Karpas-422 (cell line): ENCODE data around the gene SLC16A5. TPM values are rescaled to one million over a fixed set of nuclear protein-coding genes. Genes with fewer than 3 reads are reported as not detected.

Source experiments
- DNase-seq: peaks from one replicate; pipeline ENCODE4 v3.0.0-alpha.2; 2015
- H2AFZ ChIP-seq: fragments of 200-600 bp; sonication (generic); 2 replicates; pipeline ENCODE4 v1.6.1; 2014; ENCODE audit warnings: antibody characterized with exemption, low read length, mixed read lengths
- H3K27ac ChIP-seq: fragments of 200-600 bp; sonication (generic); 2 replicates; pipeline ENCODE4 v1.5.1; 2014; ENCODE audit warnings: mild to moderate bottlenecking, low read length, moderate library complexity
- H3K27me3 ChIP-seq: fragments of 200-600 bp; sonication (generic); 2 replicates; pipeline ENCODE4 v1.6.1; 2014; ENCODE audit warnings: low read length, mixed read lengths
- H3K36me3 ChIP-seq: fragments of 200-600 bp; sonication (generic); 2 replicates; pipeline ENCODE4 v1.6.1; 2014; ENCODE audit warnings: low read length, mixed read lengths; ENCODE audit not compliant: insufficient read depth
- H3K4me1 ChIP-seq: fragments of 200-600 bp; sonication (generic); 2 replicates; pipeline ENCODE4 v1.6.1; 2014; ENCODE audit warnings: mild to moderate bottlenecking, low read length, mixed read lengths
- H3K4me2 ChIP-seq: fragments of 200-600 bp; sonication (generic); 2 replicates; pipeline ENCODE4 v1.6.1; 2014; ENCODE audit warnings: low read length, low read depth, mild to moderate bottlenecking; ENCODE audit not compliant: poor library complexity, severe bottlenecking
- H3K4me3 ChIP-seq: fragments of 200-600 bp; sonication (generic); 2 replicates; pipeline ENCODE4 v1.5.1; 2014; ENCODE audit warnings: mild to moderate bottlenecking, antibody characterized with exemption, low read length, mixed read lengths
- H3K79me2 ChIP-seq: fragments of 200-600 bp; sonication (generic); 2 replicates; pipeline ENCODE4 v1.6.1; 2014; ENCODE audit warnings: mild to moderate bottlenecking, low read length, mixed read lengths
- H3K9ac ChIP-seq: fragments of 200-600 bp; sonication (generic); 2 replicates; pipeline ENCODE4 v1.6.0; 2014; ENCODE audit warnings: low read length
- H3K9me2 ChIP-seq: fragments of 200-600 bp; sonication (generic), shearing (Covaris generic); replicated peaks from 2 replicates; pipeline ENCODE4 v1.6.0; 2014; ENCODE audit warnings: mild to moderate bottlenecking, low read length, moderate library complexity; ENCODE audit not compliant: insufficient read depth
- H3K9me3 ChIP-seq: fragments of 300-700, 200-600 bp; sonication (generic); 2 replicates; pipeline ENCODE4 v1.6.1; 2014; ENCODE audit warnings: low read length, mixed read lengths
- H4K20me1 ChIP-seq: fragments of 200-600 bp; sonication (generic); 2 replicates; pipeline ENCODE4 v1.6.1; 2014; ENCODE audit warnings: mild to moderate bottlenecking, antibody characterized with exemption, low read length, low read depth; ENCODE audit not compliant: insufficient read depth
- total RNA-seq: library from RNA; depleted of rRNA; stranded (reverse); fragments of >200 nt; shearing (Covaris generic); gene quantifications from 2 replicates; pipeline ENCODE4 v1.2.3, GENCODE V29; 2014; ENCODE audit warnings: low replicate concordance

The SLC16A5 gene
- total RNA-seq, 1 experiment from 2014 or later, result not detected

DNA sequence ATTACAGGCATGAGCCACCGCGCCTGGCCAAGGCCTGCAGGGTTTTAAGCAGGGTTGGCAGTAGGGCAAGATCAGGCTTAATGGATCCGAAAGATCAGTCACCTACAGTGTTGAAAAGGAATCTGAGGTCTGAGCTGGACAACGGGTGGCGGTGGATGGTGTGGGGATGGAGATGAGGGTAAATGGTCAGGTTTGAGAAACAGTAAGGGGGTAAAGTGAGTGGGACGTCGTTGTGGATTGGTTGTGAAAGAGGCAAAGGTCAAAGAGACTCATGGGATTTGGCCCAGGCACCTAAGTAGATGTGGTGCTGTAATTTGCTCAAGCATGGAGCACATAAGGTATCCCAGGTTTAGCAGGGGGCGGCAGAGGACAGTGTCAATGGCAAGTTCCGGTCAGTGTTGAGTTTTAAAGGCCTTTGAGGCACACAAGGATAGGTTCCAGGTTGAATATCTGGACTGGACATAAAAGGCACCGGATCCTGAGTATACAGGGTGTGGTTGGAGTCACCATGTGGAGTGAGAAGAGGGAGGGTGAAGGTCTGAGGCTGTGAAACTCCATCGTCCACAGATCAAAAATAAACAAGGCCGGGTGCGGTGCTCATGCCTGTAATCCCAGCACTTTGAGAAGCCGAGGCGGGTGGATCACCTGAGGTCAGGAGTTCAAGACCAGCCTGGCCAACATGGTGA is 1.1 kb upstream of the SLC16A5 start:
- Histone ChIP-seq H3K4me1 (no peaks in the 10 kb centered on the region), H3K4me3 (no peak overlapping the region), H3K27ac (no peak overlapping the region), H2AFZ (no peak overlapping the region), H3K27me3 (no peaks in the 10 kb centered on the region), H3K9ac (no peak overlapping the region), H3K36me3 (no peaks in the 10 kb centered on the region), H3K79me2 (no peaks in the 10 kb centered on the region), H4K20me1 (no peaks in the 10 kb centered on the region), H3K9me2 (no peaks in the 10 kb centered on the region), H3K4me2 (no peak overlapping the region), H3K9me3 (no peaks in the 10 kb centered on the region)
- no peak for DNase-seq

DNA sequence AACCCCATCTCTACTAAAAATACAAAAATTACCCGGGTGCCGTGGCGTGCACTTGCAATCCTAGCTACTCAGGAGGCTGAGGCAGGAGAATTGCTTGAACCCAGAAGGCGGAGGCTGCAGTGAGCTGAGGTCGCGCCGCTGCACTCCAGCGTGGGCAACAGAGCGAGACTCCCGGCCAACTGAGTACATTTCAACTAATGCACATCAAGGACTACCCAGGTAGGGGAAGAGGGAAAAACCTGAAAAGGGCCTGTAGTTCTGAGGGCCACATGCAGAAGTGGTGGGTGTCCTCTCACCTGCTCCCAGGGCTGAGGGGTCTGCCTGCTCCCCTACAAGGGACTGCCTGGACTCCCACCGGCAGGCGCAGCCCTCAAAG is 584 bp upstream of the SLC16A5 start:
- H3K9me2 ChIP-seq, result no peaks in the 10 kb centered on the region
- H3K27me3 ChIP-seq, result no peaks in the 10 kb centered on the region
- DNase-seq, result no peak
- H3K9ac ChIP-seq, result no peak overlapping the region
- no peak overlapping the region for H3K4me2 ChIP-seq
- H2AFZ ChIP-seq, result no peak overlapping the region
- no peak overlapping the region for H3K27ac ChIP-seq
- no peaks in the 10 kb centered on the region for H3K9me3 ChIP-seq
- no peaks in the 10 kb centered on the region for H3K36me3 ChIP-seq
- H3K79me2 ChIP-seq, result no peaks in the 10 kb centered on the region
- H3K4me3 ChIP-seq, result no peak overlapping the region
- no peaks in the 10 kb centered on the region for H4K20me1 ChIP-seq
- no peaks in the 10 kb centered on the region for H3K4me1 ChIP-seq

DNA sequence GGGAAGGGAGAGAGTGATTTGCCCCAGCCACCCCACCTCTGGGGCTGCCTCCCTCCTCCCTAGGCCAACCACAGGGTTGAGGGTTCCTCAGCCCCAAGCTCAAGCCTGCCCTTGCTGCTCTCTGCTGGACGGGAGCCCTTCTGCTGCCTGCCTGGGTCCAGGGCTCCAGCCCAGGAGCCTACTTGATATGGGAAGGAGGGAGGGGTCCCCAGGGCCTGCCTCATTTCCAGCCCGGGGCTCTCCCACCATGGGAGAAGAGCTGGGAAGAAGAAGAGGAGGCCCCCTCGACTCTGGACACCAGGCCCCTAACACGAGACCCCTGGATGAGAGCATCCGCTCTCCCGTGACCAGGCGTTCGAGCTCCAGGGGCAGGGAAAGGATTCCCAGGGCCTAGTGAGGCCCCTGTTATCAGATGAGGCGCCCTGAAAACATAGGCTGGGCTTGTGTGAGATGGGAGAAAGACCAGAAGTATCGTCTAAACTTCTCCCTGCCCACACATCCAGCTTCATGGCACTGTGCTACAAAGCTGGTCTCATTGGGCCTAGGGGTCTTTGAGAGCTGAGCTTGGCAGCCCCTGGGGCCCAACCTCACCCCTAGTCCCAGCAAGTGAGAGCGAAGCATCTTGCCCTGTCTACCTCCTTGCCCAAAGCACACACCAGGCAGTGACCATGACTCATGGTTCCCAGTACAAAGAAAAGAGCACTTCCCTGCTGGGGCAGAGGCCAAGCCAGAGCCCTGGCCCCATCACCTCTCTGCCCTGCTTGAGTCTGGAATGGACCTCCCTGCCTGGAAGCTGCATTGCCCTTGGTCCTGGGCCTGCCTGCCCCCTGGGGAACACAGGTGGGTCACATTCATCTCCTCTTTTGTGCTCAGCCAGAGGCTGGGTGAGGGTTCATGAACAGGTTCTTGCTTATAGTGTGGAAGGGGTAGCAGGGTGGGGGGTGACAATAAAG is 987 bp downstream of the SLC16A5 start:
- no peaks in the 10 kb centered on the region for H4K20me1 ChIP-seq
- H3K9me3 ChIP-seq, result no peaks in the 10 kb centered on the region
- no peaks in the 10 kb centered on the region for H3K9me2 ChIP-seq
- H3K4me1 ChIP-seq, result no peaks in the 10 kb centered on the region
- no peaks in the 10 kb centered on the region for H3K79me2 ChIP-seq
- no peak overlapping the region for H3K4me2 ChIP-seq
- H3K36me3 ChIP-seq, result no peaks in the 10 kb centered on the region
- DNase-seq, result peak; percentile 34
- no peak overlapping the region for H3K27ac ChIP-seq
- H3K9ac ChIP-seq, result no peak overlapping the region
- H3K27me3 ChIP-seq, result no peaks in the 10 kb centered on the region
- no peak overlapping the region for H3K4me3 ChIP-seq
- H2AFZ ChIP-seq, result no peak overlapping the region

DNA sequence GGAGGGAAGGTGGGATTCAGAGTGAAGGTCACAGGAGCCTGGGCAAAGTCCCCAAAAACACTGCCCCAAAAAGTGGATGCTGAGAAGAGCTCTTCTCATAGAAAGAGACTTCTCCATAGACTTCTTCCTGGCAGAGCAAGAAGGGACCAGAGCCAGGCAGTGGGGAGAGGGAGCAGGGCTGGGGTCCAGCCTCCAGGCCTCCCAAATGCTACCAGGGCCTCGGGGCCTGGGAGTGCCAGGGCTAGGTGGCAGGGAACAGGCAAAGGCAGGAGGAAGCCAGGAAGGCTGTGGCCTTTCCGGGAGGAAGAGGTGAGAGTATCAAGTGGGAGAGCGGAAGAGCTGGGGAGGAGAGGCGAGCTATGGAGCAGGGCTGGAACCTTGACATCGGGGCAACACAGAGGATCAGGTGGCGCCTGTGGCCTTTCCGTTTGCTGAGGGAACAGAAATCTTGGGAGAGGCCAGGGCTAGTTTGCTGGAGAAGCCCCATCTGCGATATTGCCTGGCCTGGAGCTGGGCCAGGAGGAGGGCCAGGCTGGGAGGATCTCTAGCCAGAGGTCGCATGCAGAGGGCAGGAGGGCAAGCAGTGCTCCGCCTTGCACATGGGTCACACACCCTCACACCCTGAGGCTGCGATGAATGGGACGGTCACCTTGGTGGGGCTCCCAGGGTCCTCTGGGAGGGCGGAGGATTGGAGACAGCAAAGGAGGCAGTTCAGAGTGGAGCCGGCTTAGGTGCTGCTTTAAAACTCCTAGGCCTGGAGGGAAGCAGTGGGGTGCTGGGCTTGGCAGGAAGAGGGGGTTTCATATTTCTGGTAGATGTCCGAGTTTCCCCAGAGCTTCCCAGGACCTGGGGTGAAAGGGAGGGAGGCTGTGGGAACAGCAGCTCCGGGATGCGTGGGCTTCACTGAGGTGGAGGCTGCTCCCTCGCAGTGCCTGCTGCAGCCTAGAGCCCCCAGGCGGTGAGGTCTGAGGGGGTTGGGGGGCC is 3.4 kb downstream of the SLC16A5 start:
- Histone ChIP-seq H3K4me2 (no peak overlapping the region), H2AFZ (no peak overlapping the region), H3K27ac (no peak overlapping the region), H3K9me2 (no peaks in the 10 kb centered on the region), H3K27me3 (no peaks in the 10 kb centered on the region), H3K4me3 (no peak overlapping the region), H3K9me3 (no peaks in the 10 kb centered on the region), H3K4me1 (no peaks in the 10 kb centered on the region), H3K79me2 (no peaks in the 10 kb centered on the region), H3K9ac (no peak overlapping the region), H3K36me3 (no peaks in the 10 kb centered on the region), H4K20me1 (no peaks in the 10 kb centered on the region)
- no peak for DNase-seq

DNA sequence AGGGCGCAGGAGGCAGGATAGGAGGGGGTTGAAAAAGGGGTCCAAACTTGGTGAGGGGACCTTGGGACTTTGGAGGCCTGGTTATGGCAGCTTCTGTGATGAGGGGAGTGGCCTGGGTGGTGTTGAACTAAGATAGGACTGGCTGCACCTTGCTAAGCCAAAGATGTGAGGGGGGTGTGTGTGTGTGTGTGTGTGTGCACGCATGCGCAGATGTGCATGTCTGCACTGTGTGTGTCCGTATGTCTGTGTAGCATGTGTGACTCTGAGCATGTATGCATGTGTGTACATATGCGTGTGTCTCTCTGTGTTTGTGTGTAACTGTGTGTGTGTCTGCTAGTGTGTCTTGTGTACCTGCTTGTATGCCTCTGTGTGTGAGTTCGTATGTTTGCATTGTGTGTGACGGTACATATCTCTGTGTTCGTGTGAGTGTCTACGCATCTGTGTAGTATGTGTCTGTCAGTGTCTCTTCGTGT is 4.1 kb downstream of the SLC16A5 start:
- no peak overlapping the region for H3K4me2 ChIP-seq
- H3K9ac ChIP-seq, result no peak overlapping the region
- no peaks in the 10 kb centered on the region for H3K79me2 ChIP-seq
- H3K27me3 ChIP-seq, result no peaks in the 10 kb centered on the region
- DNase-seq, result no peak
- H3K27ac ChIP-seq, result no peak overlapping the region
- H3K9me2 ChIP-seq, result no peaks in the 10 kb centered on the region
- no peaks in the 10 kb centered on the region for H3K4me1 ChIP-seq
- H4K20me1 ChIP-seq, result no peaks in the 10 kb centered on the region
- H3K4me3 ChIP-seq, result no peak overlapping the region
- H3K36me3 ChIP-seq, result no peaks in the 10 kb centered on the region
- H2AFZ ChIP-seq, result no peak overlapping the region
- H3K9me3 ChIP-seq, result no peaks in the 10 kb centered on the region

DNA sequence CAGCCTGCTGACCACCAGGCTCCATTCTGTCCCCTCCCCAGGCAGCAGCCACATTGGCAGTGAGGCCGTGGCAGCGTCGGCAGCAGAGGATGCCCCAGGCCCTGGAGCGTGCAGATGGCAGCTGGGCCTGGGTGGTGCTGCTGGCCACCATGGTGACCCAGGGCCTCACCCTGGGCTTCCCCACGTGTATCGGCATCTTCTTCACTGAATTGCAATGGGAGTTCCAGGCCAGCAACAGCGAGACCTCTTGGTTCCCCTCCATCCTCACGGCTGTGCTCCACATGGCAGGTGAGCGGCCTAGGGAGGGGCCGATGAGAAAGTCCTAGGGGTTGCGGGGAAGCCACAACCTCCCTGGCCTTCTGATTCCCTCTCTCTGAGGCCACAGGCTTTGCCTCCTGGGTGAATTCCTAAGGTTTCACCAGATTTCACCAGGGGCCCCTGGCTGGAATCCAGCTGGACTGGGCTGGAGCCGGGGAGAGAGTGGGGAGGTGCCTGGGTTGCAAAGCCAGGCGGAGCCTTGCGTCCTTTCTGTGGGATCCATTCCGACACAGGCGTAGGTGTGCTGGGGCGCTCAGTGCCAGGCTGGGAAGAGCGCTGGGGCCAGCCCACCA is 5.9 kb downstream of the SLC16A5 start:
- no peaks in the 10 kb centered on the region for H4K20me1 ChIP-seq
- H3K9me3 ChIP-seq, result no peaks in the 10 kb centered on the region
- no peak overlapping the region for H3K4me2 ChIP-seq
- no peaks in the 10 kb centered on the region for H3K4me1 ChIP-seq
- H3K9me2 ChIP-seq, result no peaks in the 10 kb centered on the region
- no peaks in the 10 kb centered on the region for H3K36me3 ChIP-seq
- DNase-seq, result no peak
- H3K79me2 ChIP-seq, result no peaks in the 10 kb centered on the region
- H3K27ac ChIP-seq, result no peak overlapping the region
- no peak overlapping the region for H2AFZ ChIP-seq
- no peak overlapping the region for H3K4me3 ChIP-seq
- H3K27me3 ChIP-seq, result no peaks in the 10 kb centered on the region
- H3K9ac ChIP-seq, result no peak overlapping the region

DNA sequence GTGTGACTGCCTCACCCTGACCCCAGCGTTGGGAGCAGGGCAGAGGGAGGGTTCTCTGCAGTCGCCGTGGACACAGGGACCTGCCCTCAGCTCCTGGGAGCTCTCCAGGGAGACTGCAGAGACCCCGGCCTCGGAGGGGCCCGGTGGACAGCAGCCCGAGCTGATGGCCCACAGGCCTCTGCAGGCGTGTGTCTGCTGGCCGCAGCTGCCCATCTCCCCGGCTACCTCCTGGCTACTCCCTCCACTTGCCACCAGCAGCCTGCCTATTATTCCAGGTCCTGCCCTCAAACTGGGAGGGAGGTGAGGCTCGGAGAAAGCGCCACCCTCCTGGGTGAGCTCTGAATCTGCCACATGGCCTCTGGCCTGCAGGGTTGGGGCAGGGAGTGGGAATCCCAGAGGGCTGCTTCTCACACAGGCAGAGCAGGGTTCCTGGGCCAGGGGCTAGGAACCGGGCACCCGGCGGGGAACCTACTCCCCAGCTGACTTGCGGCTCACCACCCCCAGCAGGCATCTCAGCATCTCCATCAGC is 7.2 kb downstream of the SLC16A5 start:
- no peaks in the 10 kb centered on the region for H3K9me3 ChIP-seq
- no peak overlapping the region for H3K4me3 ChIP-seq
- no peaks in the 10 kb centered on the region for H4K20me1 ChIP-seq
- no peaks in the 10 kb centered on the region for H3K79me2 ChIP-seq
- no peak overlapping the region for H3K27ac ChIP-seq
- H3K9ac ChIP-seq, result no peak overlapping the region
- no peak for DNase-seq
- no peaks in the 10 kb centered on the region for H3K4me1 ChIP-seq
- no peaks in the 10 kb centered on the region for H3K36me3 ChIP-seq
- H3K9me2 ChIP-seq, result no peaks in the 10 kb centered on the region
- H3K4me2 ChIP-seq, result no peak overlapping the region
- H2AFZ ChIP-seq, result no peak overlapping the region
- no peaks in the 10 kb centered on the region for H3K27me3 ChIP-seq
